Measurements from ENCODE around the gene GNPDA2.
A peak's percentile ranks its signal among the peaks of the same experiment; 100 is the strongest.

GNPDA2 gene

DNA sequence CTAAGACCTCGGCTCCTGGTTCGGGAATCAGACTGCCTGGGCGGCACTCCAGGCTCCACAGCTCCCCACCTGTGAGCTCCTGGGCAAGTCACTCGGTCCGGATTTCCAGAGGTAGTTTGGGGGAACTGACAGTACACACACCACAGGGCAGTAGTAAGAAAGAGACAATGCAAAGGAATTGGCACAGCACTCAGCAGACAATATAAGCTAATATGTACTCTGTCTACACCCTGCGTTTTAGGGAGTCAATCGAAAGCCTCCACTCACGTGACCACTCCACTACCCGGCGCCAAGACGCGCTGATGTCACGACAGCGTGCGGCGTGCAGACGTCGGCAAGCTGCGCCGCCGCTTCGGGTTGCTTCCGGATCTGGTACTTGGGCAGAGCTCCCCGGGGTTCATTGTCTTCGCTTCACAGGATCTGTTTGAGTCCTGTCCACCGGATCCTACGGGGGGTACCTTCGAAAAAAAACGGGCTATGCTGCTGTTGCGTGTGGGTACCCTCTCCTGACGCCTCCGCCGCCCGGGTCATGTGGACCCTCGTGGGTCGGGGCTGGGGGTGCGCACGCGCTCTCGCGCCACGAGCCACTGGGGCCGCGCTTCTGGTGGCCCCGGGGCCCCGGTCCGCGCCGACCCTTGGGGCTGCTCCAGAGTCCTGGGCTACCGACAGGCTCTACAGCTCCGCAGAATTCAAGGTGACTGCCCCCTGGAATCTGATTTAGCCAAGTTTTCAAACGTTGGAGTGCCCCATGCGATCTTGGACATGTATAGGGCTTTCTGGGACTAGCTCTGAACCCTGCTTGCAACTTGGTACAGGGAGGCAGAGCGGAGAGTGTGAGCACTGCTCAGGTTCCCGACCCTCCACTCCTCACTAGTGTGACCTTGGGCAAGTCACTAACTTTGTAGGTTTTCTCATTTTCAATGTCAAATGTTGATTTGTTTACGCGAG is 48.0 kb downstream of the GNPDA2 start, which contains the start of gene GUF1:
TSS of gene GUF1 (plus strand) at position 327 of the 948 bp plus-strand sequence. CDS start at position 530, 203 bp downstream.
- peak; percentile 29 to 55 for DNase-seq

DNA sequence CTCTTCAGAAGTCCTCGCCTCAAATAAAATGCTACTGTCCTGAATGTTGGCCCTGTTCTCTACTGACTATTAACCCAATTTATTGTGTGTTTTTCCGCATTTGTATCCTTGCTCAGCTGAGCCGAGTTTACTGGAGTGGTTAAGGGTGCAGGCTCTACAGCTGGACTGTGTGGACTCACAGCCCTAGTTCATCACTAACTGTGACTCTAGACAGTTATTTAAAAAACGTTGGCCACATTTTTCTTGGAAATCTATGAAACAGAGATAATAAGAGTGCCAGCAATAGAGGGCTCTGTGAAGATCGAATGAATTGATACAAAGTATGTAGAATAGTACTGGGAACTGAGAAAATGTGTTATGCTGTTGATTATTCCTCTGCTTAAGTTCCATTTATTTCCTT is 51.0 kb downstream of the GNPDA2 start:
- no peak for DNase-seq

DNA sequence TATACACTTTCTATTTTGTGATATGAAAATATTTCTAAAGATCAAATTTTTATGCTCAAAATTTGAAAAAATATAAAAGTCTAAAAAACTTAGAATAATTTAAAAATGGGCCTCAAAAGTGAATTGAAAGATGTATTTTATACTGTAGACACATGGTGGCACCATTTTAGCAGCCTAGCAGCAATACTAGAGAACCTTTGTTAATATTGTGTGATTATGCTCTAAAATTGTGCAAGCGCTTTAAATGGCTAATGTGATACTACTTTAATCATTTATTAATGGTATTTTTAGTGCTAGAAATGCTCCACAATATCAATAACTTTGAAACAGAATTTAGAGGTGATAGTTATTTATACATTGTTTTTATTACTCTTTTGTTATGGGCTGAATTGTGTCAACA is 51.9 kb downstream of the GNPDA2 start:
- no peak for DNase-seq

DNA sequence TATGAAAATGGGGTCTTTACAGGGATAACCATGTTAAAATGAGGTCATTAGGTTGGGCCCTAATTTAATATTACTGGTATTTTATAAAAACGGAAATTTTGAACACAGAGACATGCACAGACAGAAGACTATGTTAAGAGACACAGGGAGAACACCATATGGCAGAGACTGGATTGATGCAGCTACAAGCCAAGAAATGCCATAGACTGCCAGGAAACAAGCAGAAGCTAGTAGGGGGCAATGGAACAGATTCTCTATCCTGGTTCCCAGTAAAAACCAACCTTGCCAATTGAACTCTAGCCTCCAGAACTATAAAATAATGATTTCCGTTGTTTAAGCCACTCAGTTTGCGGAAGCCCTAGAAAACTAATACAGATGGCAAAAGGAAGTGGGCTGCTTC is 54.7 kb downstream of the GNPDA2 start:
- DNase-seq: peak; percentile 67 to 74

DNA sequence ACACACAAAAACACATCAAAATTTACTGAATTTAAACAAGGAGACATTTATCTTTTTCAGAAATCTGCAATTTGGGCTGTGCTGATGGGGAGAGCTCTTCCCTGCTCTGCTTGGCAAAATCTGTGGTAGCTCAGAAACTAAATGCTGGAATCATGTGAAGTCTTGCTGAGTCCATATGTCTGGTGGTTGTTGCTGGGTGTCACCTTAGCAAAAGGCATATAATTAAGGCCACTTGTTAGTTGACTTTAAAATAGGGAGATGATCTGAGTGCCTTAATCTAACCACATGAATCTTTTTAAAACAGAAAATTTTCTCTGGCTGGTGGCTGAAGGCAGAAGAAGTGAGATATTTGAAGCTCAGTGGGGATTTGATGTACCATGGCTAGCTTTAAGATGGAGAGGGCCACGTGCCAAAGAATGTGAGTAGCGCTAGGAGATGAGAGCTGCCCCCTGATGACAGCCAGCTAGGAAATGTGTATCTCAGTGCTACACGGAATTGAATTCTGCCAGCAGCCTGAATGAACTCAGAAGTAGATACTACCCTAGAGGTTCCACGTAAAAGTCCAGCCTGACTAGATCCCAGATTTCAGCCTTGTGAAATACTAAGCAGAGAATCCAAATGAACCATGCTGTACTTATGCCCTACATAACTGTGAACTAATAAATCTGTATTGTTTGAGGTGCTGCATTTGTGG is 55.7 kb downstream of the GNPDA2 start:
- peak; percentile 58 to 73 for DNase-seq

DNA sequence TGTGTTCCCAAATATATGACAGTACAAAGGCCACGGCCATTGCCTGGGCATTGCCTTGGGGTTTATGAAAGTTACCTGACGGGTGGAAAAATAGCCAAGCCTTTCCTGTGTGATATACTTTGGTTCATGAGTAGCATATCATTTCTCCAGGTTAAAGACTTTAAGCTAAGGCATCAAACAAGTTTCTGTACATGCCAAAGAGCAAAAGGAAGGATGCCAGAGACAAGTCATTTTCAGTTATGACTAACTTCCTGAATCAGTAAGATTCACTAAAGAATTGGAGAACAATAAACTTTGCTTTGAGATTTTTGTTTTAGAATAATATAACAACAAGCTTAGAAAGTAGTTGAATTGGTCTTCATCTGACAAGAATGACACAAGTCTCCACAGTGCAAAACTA is 57.8 kb downstream of the GNPDA2 start:
- no peak for DNase-seq

DNA sequence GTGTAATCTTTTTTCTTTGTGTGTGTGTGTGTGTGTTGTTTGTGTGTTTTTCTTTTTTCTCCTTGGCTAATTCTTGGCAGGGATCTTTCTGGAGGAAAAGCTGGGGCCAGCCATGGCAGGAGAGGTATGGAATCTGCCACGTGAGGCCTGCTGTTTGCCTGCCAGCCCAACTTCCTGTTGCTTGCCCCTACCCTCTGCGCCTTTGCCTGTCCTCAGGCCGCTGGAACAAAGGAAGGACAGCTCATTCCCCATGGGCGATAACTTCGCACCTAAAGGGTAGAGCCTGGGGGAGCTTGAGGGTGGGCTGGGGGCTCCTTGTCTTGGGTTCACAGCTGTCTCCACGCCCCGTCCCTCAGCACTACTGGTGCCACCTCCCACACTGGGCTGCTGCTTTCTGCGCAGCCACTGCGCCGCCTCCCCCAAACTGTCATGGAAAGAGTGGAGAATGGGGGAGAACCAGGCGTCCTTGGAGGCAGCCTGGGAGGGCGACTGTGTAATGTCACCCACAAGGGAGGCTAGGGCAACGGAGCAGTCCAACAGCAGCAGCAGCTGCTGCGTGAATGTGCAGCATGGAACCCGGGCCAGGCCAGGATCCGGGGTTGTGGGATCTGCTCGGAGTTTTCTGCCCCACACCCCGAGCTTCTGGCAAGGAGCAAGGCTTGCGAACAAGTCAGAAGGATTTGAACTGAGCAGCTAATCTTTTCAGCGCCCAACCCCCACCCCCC is 62.7 kb downstream of the GNPDA2 start:
- no peak for DNase-seq

DNA sequence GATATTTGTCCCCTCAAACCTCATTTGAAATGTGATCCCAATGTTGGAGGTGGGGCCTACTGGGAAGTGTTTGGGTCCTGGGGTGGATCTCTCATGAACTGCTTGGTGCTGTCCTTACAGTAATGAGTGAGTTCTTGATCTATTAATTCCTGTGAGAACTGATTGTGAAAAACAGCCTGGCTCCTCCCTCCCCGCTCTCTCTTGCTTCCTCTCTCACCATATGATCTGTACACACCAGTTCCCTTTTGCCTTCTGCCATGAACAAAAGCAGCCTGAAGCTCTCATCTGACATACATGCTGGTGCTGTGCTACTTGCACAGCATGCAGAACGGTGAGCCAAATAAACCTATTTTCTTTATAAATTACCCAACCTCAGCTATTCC is 63.7 kb downstream of the GNPDA2 start:
- DNase-seq: no peak

DNA sequence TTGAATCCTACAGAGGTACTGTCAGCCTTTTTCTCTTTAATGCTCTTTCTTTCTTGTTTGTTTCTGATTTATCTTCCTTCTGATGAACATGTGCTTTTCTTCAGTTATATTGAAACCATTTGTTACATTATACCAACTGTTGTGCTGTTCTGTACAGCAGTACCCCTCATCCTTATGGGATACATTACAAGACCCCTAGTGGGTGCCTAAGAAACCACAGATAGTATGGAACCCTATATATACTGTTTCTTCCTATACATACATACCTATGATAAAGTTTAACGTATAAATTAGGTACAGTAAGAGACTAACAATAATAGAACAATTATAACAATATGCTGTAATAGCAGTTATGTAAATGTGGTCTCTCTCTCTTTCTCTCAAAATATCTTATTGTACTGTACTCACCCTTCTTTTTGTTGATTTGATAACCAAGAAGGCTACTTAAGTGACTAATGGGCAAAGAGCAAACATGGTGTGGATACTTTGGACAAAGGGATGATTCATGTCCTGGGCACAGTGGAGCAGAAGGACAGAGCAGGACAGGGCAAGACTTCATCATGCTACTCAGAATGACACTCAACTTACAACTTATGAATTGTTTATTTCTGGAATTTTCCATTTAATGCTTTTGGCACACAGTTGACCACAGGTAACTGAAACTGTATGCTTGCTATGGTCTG is 64.3 kb downstream of the GNPDA2 start:
- DNase-seq: no peak

DNA sequence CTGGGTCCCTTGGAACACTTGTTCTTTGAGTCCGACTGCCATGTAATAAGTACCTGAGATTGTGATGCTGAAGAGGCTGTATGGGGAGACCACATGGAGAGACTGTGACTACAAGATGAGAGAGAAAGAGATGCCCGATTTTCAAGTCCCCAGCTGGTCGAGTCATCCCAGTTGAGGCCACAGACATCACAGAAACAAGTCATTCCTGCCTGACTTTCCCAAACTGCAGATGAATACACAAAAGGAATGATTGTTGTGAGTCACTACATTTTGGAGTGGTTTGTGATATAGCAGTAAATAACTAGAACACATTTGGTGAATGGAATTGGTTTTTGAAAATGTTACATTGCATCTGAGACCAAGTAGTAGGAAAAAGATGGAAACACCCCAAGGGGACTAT is 66.0 kb downstream of the GNPDA2 start:
- DNase-seq: no peak

DNA sequence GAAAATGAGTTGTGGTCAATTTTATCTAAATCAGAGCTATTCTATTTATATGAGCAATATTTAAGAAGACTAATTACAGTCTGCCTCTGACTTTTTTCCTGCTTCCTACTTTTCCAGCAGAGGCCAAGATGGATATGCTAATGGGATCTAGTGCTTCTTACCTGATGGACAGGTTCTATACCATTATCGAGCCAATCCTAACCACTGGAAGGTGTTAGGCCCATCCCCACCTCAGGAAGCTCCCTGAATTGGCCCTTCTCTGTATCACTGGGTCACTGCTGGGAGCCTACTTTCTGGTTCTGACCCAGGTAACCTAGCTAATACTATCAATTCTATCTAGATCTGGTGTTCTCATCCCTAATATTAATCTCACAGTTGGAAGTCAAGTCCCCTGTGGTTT is 74.4 kb downstream of the GNPDA2 start:
- no peak for DNase-seq
